WERI-Rb-1 (cell line): ENCODE measurements around the gene SURF1.
"Not testable (repeated sequence)": the region's sequence is repeated elsewhere in the genome, so short reads cannot be mapped to it uniquely, and the experiment has no call there.

Experiments
- DNase-seq: peaks from one replicate; pipeline ENCODE4 v3.0.0-alpha.2; 2020
- H3K27ac ChIP-seq: fragments of 250-450 bp; sonication (Bioruptor Pico); 2 replicates; pipeline ENCODE4 v1.5.1; 2020; ENCODE audit warnings: mild to moderate bottlenecking, moderate library complexity
- H3K27me3 ChIP-seq: fragments of 250-450 bp; sonication (Bioruptor Pico); 2 replicates; pipeline ENCODE4 v1.5.1; 2021; ENCODE audit warnings: mild to moderate bottlenecking, low read depth, moderate library complexity; ENCODE audit not compliant: insufficient read depth, severe bottlenecking
- H3K36me3 ChIP-seq: fragments of 250-450 bp; sonication (Bioruptor Pico); 2 replicates; pipeline ENCODE4 v1.5.1; 2020; ENCODE audit warnings: mild to moderate bottlenecking, moderate library complexity
- H3K4me3 ChIP-seq: 2 replicates; pipeline ENCODE4 v1.5.1; 2011; ENCODE audit warnings: low read depth, mild to moderate bottlenecking, control low read depth, low read length
- H3K9me3 ChIP-seq: fragments of 250-450 bp; sonication (Bioruptor Pico); 2 replicates; pipeline ENCODE4 v1.5.1; 2021; ENCODE audit warnings: mild to moderate bottlenecking, moderate library complexity; ENCODE audit not compliant: severe bottlenecking
- CTCF ChIP-seq: IDR thresholded peaks from 2 replicates; pipeline ENCODE4 v1.5.1; 2011; ENCODE audit warnings: low read depth, mild to moderate bottlenecking, control low read depth, inconsistent platforms, low read length

The SURF1 gene

GRCh38 chr9:133321411-133321935, 34.8 kb downstream of the SURF1 start:
- no peak overlapping the region for H3K27ac ChIP-seq
- no peak for TF ChIP-seq CTCF
- H3K27me3 ChIP-seq: no peaks in the 10 kb centered on the region
- no peak overlapping the region for H3K4me3 ChIP-seq
- peaks cover 5% of the 10 kb centered on the region for H3K9me3 ChIP-seq
- DNase-seq: no peak
- H3K36me3 ChIP-seq: no peaks in the 10 kb centered on the region

- Histone ChIP-seq H3K36me3 (no peaks in the 10 kb centered on the region), H3K27ac (no peak overlapping the region), H3K4me3 (no peak overlapping the region), H3K27me3 (no peaks in the 10 kb centered on the region), H3K9me3 (peaks cover 5% of the 10 kb centered on the region)
- TF ChIP-seq CTCF: no peak
- DNase-seq: no peak
Measured at GRCh38 chr9:133320421-133320881, 35.8 kb downstream of the SURF1 start.

- not testable (repeated sequence) for H3K9me3 ChIP-seq, H3K27me3 ChIP-seq, H3K27ac ChIP-seq, H3K4me3 ChIP-seq, DNase-seq, H3K36me3 ChIP-seq
Measured at GRCh38 chr9:133317551-133317950, 38.7 kb downstream of the SURF1 start.

- no peak overlapping the region for H3K27ac ChIP-seq
- no peaks in the 10 kb centered on the region for H3K36me3 ChIP-seq
- H3K9me3 ChIP-seq: peaks cover 3% of the 10 kb centered on the region
- H3K27me3 ChIP-seq: no peaks in the 10 kb centered on the region
- H3K4me3 ChIP-seq: no peak overlapping the region
- TF ChIP-seq CTCF: no peak
- DNase-seq: no peak
Measured at GRCh38 chr9:133315997-133316396, 40.3 kb downstream of the SURF1 start.

- no peak overlapping the region for H3K27ac ChIP-seq
- no peak for DNase-seq
- H3K9me3 ChIP-seq: no peaks in the 10 kb centered on the region
- H3K27me3 ChIP-seq: no peaks in the 10 kb centered on the region
- H3K36me3 ChIP-seq: no peaks in the 10 kb centered on the region
- no peak for TF ChIP-seq CTCF
- no peak overlapping the region for H3K4me3 ChIP-seq
Measured at GRCh38 chr9:133309608-133310007, 46.7 kb downstream of the SURF1 start.

GRCh38 chr9:133307301-133307700, 49.0 kb downstream of the SURF1 start:
- no peaks in the 10 kb centered on the region for H3K36me3 ChIP-seq
- H3K27ac ChIP-seq: no peak overlapping the region
- no peaks in the 10 kb centered on the region for H3K27me3 ChIP-seq
- no peak for DNase-seq
- H3K4me3 ChIP-seq: no peak overlapping the region
- no peaks in the 10 kb centered on the region for H3K9me3 ChIP-seq
- no peak for TF ChIP-seq CTCF
